ENCODE measurements around the gene EIF4G3.

DNA sequence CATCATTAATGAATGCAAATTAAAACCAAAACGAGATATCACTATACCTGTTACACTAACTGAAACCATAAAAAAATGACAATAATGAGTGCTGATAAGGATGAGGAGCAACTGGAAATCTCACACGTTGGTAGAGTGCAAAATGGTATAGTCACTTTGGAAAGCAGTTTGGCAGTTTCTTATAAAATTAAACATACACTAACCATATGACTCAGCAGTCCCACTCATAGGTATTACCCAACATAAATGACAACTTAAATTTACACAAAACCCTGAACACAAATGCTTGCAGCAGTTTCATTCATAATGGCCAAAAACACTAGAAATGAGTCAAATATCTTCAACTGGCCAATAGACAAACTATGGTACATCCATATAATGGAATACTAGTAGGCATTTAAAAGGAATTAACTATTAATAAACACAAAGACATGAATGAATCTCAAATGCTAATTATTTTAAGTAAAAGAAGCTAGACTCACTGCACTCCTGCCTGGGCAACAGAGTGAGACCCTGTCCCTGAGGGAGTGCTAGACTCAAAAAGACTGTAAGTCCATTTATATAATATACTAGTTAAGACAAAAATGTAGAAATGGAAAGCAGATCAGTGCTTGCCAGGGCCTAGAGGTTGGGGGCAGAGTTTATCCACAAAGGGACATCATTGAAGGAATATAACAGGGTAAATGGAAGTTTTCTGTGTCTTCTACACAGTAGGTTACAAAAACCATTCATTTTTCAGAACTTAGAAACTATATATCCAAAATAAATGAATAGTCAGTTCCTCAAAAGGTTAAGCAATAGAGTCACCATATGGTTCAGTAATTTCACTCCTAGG is 77.4 kb downstream of the EIF4G3 start:
- TF ChIP-seq, protein P1, sequence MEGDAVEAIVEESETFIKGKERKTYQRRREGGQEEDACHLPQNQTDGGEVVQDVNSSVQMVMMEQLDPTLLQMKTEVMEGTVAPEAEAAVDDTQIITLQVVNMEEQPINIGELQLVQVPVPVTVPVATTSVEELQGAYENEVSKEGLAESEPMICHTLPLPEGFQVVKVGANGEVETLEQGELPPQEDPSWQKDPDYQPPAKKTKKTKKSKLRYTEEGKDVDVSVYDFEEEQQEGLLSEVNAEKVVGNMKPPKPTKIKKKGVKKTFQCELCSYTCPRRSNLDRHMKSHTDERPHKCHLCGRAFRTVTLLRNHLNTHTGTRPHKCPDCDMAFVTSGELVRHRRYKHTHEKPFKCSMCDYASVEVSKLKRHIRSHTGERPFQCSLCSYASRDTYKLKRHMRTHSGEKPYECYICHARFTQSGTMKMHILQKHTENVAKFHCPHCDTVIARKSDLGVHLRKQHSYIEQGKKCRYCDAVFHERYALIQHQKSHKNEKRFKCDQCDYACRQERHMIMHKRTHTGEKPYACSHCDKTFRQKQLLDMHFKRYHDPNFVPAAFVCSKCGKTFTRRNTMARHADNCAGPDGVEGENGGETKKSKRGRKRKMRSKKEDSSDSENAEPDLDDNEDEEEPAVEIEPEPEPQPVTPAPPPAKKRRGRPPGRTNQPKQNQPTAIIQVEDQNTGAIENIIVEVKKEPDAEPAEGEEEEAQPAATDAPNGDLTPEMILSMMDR (IDR thresholded peaks at IDR 0.05): no peak
- no peak for TF ChIP-seq EZH2 (IDR thresholded peaks at IDR 0.05; ENCODE audit: borderline replicate concordance, insufficient read depth, low read depth, low read length, poor library complexity, severe bottlenecking)
